ENCODE data around the gene MCU. TPM values are rescaled to one million over a fixed set of nuclear protein-coding genes. Genes with fewer than 3 reads are reported as not detected.
"Not testable (repeated sequence)": the region's sequence is repeated elsewhere in the genome, so short reads cannot be mapped to it uniquely, and the experiment has no call there.

Gene MCU
- total RNA-seq, result 14.7 TPM
- polyA plus RNA-seq, result 14.7 TPM
- long read RNA-seq, donor 1, result 0 reads
- long read RNA-seq, donor 2, result 0 reads
- long read RNA-seq, donor 3, partial matches to known transcripts, result 0 of 2 reads
- long read RNA-seq, donor 3, other reads (novel, unspliced or antisense), result 0 of 2 reads
- long read RNA-seq, donor 4, partial matches to known transcripts, result 0 of 2 reads
- long read RNA-seq, donor 4, other reads (novel, unspliced or antisense), result 0 of 2 reads
- long read RNA-seq, donor 5, transcript MCU-202 (8 exons, 2,949 nt), result major isoform, 12 of 14 reads
- long read RNA-seq, donor 5, partial matches to known transcripts, result 0 of 14 reads
- long read RNA-seq, donor 5, other reads (novel, unspliced or antisense), result 0 of 14 reads
- long read RNA-seq, donor 6, transcript MCU-202 (8 exons, 2,949 nt), result major isoform, 5 of 5 reads
- long read RNA-seq, donor 6, partial matches to known transcripts, result 0 of 5 reads
- long read RNA-seq, donor 6, other reads (novel, unspliced or antisense), result 0 of 5 reads
- long read RNA-seq, donor 7, transcript MCU-202 (8 exons, 2,949 nt), result major isoform, 6 of 6 reads
- long read RNA-seq, donor 7, partial matches to known transcripts, result 0 of 6 reads
- long read RNA-seq, donor 7, other reads (novel, unspliced or antisense), result 0 of 6 reads
- long read RNA-seq, donor 8, partial matches to known transcripts, result 0 of 3 reads
- long read RNA-seq, donor 8, other reads (novel, unspliced or antisense), result 0 of 3 reads
- long read RNA-seq, donor 9, partial matches to known transcripts, result 0 of 1 reads
- long read RNA-seq, donor 9, other reads (novel, unspliced or antisense), result 0 of 1 reads
- long read RNA-seq, donor 10, transcript MCU-202 (8 exons, 2,949 nt), result major isoform, 6 of 6 reads
- long read RNA-seq, donor 10, partial matches to known transcripts, result 0 of 6 reads
- long read RNA-seq, donor 10, other reads (novel, unspliced or antisense), result 0 of 6 reads

- peak within 1 kb of the TSS; percentile 75 to 92 for H3K4me3 ChIP-seq (ENCODE audit: low read length in 2 of 2)
- H3K27ac ChIP-seq (ENCODE audit: low read depth in 1 of 2, low read length in 1 of 2), result peak within 1 kb of the TSS; percentile 55 to 91
- H3K36me3 ChIP-seq (ENCODE audit: control insufficient read depth in 2 of 2, insufficient read depth in 2 of 2, low read length in 1 of 2), result no peaks in the 10 kb centered on the region
- H3K4me1 ChIP-seq (ENCODE audit: control insufficient read depth in 2 of 2, insufficient read depth in 2 of 2, low read length in 2 of 2), result peaks cover 8 to 9% of the 10 kb centered on the region in 2 donors
- DNase-seq (ENCODE audit: low read depth in 6 of 9, low spot score in 9 of 9), result peak; percentile 77 to 95 (median 85)
- peaks cover 0 to 3% of the 10 kb centered on the region in 2 donors for H3K27me3 ChIP-seq (ENCODE audit: control insufficient read depth in 2 of 2, insufficient read depth in 1 of 2, low read length in 1 of 2)
- H3K9me3 ChIP-seq (ENCODE audit: control insufficient read depth in 2 of 2, insufficient read depth in 1 of 2, low read length in 1 of 2), result no peaks in the 10 kb centered on the region
- under 1% methylated on average over 83 of the region's 83 CpGs for WGBS
Measured at GRCh38 chr10:72691863-72692743, at the start of gene MCU. MCU (plus strand) TSS chr10:72692143; CDS start chr10:72692152, 9 bp downstream.

DNA sequence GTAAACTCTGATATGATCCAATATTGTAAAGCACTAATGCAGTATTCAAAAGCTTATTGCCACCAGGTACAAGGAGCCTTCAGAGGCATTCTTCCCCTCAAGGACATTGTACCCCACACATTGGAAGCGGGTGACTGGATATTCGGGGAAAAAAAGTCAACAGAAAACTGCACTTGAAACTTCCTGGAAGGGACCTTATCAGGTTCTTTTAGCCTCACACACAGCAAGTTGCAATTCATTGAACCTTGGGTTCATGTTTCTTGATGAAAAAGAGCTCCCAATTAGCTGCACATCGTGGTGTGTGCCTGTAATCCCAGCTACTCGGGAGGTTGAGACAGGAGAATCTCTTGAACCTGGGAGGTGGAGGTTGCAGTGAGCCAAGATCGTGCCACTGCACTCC, 49.6 kb upstream of the MCU start:
- WGBS, result 96% methylated on average over 5 of the region's 5 CpGs
- no peak for DNase-seq (ENCODE audit: low read depth in 6 of 9, low spot score in 9 of 9)
- no peaks in the 10 kb centered on the region for H3K36me3 ChIP-seq (ENCODE audit: control insufficient read depth in 2 of 2, insufficient read depth in 2 of 2, low read length in 1 of 2)

DNA sequence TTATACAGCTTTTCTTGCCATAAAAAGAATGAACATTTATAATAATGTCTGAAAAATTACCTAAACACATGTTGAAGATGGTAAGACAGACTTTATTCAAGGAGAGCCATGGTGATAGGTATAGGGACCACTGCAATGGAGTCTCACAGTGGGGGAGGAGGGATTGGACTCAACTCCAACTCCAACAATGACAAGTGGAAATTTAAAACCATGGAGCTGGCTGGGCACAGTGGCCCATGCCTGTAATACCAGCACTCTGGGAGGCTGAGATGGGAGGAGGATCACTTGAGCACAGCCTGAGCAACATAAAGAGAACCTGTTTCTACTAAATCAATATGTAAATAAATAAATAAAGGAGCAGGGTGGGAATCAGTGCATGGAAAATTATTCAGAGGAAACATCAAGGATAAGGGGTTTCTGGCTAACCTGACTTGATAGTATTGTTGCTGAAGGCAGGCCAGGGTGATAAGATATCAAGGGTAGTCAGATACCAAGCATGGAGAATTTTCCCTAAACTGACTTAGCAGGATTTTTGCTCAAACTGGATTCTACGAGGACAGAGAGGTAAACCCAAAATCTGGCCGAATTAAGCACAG, 46.6 kb upstream of the MCU start:
- Histone ChIP-seq H3K4me3 (ENCODE audit: low read length in 2 of 2) (no peak overlapping the region), H3K36me3 (ENCODE audit: control insufficient read depth in 2 of 2, insufficient read depth in 2 of 2, low read length in 1 of 2) (no peaks in the 10 kb centered on the region), H3K27ac (ENCODE audit: low read depth in 1 of 2, low read length in 1 of 2) (no peak overlapping the region), H3K9me3 (ENCODE audit: control insufficient read depth in 2 of 2, insufficient read depth in 1 of 2, low read length in 1 of 2) (no peaks in the 10 kb centered on the region), H3K4me1 (ENCODE audit: control insufficient read depth in 2 of 2, insufficient read depth in 2 of 2, low read length in 2 of 2) (no peaks in the 10 kb centered on the region), H3K27me3 (ENCODE audit: control insufficient read depth in 2 of 2, insufficient read depth in 1 of 2, low read length in 1 of 2) (no peaks in the 10 kb centered on the region)
- no peak for DNase-seq (ENCODE audit: low read depth in 6 of 9, low spot score in 9 of 9)
- 98% methylated on average over 2 of the region's 2 CpGs for WGBS

More for the DNA sequence above, 49.6 kb upstream of the MCU start:
- H3K27ac ChIP-seq (ENCODE audit: low read depth in 1 of 2, low read length in 1 of 2), result no peak overlapping the region
- H3K27me3 ChIP-seq (ENCODE audit: control insufficient read depth in 2 of 2, insufficient read depth in 1 of 2, low read length in 1 of 2), result no peaks in the 10 kb centered on the region
- no peak overlapping the region for H3K4me3 ChIP-seq (ENCODE audit: low read length in 2 of 2)
- no peaks in the 10 kb centered on the region for H3K4me1 ChIP-seq (ENCODE audit: control insufficient read depth in 2 of 2, insufficient read depth in 2 of 2, low read length in 2 of 2)
- H3K9me3 ChIP-seq (ENCODE audit: control insufficient read depth in 2 of 2, insufficient read depth in 1 of 2, low read length in 1 of 2), result no peaks in the 10 kb centered on the region

GRCh38 chr10:72646971-72647370, 45.0 kb upstream of the MCU start:
- H3K4me1 ChIP-seq (ENCODE audit: control insufficient read depth in 2 of 2, insufficient read depth in 2 of 2, low read length in 2 of 2); H3K36me3 ChIP-seq (ENCODE audit: control insufficient read depth in 2 of 2, insufficient read depth in 2 of 2, low read length in 1 of 2); H3K4me3 ChIP-seq (ENCODE audit: low read length in 2 of 2); DNase-seq (ENCODE audit: low read depth in 6 of 9, low spot score in 9 of 9); H3K27ac ChIP-seq (ENCODE audit: low read depth in 1 of 2, low read length in 1 of 2); H3K27me3 ChIP-seq (ENCODE audit: control insufficient read depth in 2 of 2, insufficient read depth in 1 of 2, low read length in 1 of 2); H3K9me3 ChIP-seq (ENCODE audit: control insufficient read depth in 2 of 2, insufficient read depth in 1 of 2, low read length in 1 of 2): not testable (repeated sequence)
- 96% methylated on average over 3 of the region's 3 CpGs for WGBS

DNA sequence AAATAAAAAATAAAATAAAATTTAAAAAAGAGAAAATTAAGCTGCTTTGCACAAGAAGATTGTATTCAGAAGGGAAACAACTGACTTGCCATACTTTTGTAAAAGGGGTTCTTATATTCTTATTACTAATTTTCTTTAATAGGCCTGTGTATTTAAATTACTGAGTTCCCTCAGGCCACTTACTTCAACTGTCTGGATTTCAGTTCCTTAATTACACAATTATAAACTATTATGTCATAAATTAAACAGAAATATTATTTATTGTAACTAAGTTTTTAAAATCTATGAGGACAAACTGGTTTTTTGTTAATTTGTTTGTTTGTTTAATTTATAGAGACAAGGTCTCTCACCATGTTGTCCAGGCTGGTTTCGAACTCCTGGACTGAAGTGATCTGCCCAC, 43.6 kb upstream of the MCU start:
- H3K27ac ChIP-seq (ENCODE audit: low read depth in 1 of 2, low read length in 1 of 2), result no peak overlapping the region
- H3K9me3 ChIP-seq (ENCODE audit: control insufficient read depth in 2 of 2, insufficient read depth in 1 of 2, low read length in 1 of 2), result no peaks in the 10 kb centered on the region
- DNase-seq (ENCODE audit: low read depth in 6 of 9, low spot score in 9 of 9), result no peak
- WGBS, result 98% methylated on average over 1 of the region's 1 CpG
- H3K27me3 ChIP-seq (ENCODE audit: control insufficient read depth in 2 of 2, insufficient read depth in 1 of 2, low read length in 1 of 2), result no peaks in the 10 kb centered on the region
- H3K4me1 ChIP-seq (ENCODE audit: control insufficient read depth in 2 of 2, insufficient read depth in 2 of 2, low read length in 2 of 2), result no peaks in the 10 kb centered on the region
- no peak overlapping the region for H3K4me3 ChIP-seq (ENCODE audit: low read length in 2 of 2)
- no peaks in the 10 kb centered on the region for H3K36me3 ChIP-seq (ENCODE audit: control insufficient read depth in 2 of 2, insufficient read depth in 2 of 2, low read length in 1 of 2)

GRCh38 chr10:72649291-72649690, 42.7 kb upstream of the MCU start:
- Histone ChIP-seq H3K4me3 (ENCODE audit: low read length in 2 of 2) (no peak overlapping the region), H3K27me3 (ENCODE audit: control insufficient read depth in 2 of 2, insufficient read depth in 1 of 2, low read length in 1 of 2) (no peaks in the 10 kb centered on the region), H3K27ac (ENCODE audit: low read depth in 1 of 2, low read length in 1 of 2) (no peak overlapping the region), H3K4me1 (ENCODE audit: control insufficient read depth in 2 of 2, insufficient read depth in 2 of 2, low read length in 2 of 2) (no peaks in the 10 kb centered on the region), H3K36me3 (ENCODE audit: control insufficient read depth in 2 of 2, insufficient read depth in 2 of 2, low read length in 1 of 2) (no peaks in the 10 kb centered on the region), H3K9me3 (ENCODE audit: control insufficient read depth in 2 of 2, insufficient read depth in 1 of 2, low read length in 1 of 2) (no peaks in the 10 kb centered on the region)
- 60% methylated on average over 5 of the region's 5 CpGs for WGBS
- no peak for DNase-seq (ENCODE audit: low read depth in 6 of 9, low spot score in 9 of 9)

DNA sequence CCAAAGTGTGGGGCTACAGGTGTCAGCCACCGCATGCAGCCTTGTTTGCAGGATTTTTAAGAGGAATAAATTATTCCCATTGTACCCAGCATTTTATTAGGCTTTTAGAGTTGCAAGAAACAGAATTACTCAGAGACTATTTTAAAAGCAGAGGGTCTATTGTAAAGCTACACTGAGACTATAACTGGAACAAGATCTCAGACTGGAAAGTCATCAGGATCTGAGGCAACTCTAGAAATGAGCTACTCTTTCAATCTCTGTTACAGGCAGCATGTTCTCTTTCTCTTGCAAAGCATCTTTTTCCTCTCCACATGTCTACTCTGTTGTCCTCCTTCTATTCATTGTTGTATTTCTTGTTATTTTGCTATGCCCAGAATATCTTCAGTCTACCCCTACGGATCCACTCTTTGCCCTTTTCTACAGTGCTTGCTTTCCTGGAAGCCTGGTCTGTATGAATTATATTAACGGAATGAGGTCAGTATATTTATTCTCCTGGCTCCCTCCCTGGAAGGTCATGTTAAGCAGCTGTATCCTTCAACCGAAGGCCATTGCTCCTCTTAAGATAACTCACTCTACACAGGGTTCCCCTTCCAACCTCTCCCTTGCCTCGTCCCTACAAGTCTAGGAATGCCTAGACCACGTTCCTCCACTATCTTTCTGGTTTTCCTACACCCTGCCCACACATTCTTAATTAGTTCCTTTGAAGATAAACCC, 38.4 kb upstream of the MCU start:
- 86% methylated on average over 6 of the region's 6 CpGs for WGBS
- no peak for DNase-seq (ENCODE audit: low read depth in 6 of 9, low spot score in 9 of 9)
- Histone ChIP-seq H3K4me1 (ENCODE audit: control insufficient read depth in 2 of 2, insufficient read depth in 2 of 2, low read length in 2 of 2) (no peaks in the 10 kb centered on the region), H3K4me3 (ENCODE audit: low read length in 2 of 2) (no peak overlapping the region), H3K36me3 (ENCODE audit: control insufficient read depth in 2 of 2, insufficient read depth in 2 of 2, low read length in 1 of 2) (no peaks in the 10 kb centered on the region), H3K27me3 (ENCODE audit: control insufficient read depth in 2 of 2, insufficient read depth in 1 of 2, low read length in 1 of 2) (no peaks in the 10 kb centered on the region), H3K9me3 (ENCODE audit: control insufficient read depth in 2 of 2, insufficient read depth in 1 of 2, low read length in 1 of 2) (no peaks in the 10 kb centered on the region), H3K27ac (ENCODE audit: low read depth in 1 of 2, low read length in 1 of 2) (no peak overlapping the region)

GRCh38 chr10:72654720-72655119, 37.2 kb upstream of the MCU start:
- 61% methylated on average over 3 of the region's 3 CpGs for WGBS

More at GRCh38 chr10:72654720-72655119, 37.2 kb upstream of the MCU start:
- Histone ChIP-seq H3K36me3 (ENCODE audit: control insufficient read depth in 2 of 2, insufficient read depth in 2 of 2, low read length in 1 of 2) (no peaks in the 10 kb centered on the region), H3K27me3 (ENCODE audit: control insufficient read depth in 2 of 2, insufficient read depth in 1 of 2, low read length in 1 of 2) (no peaks in the 10 kb centered on the region), H3K4me3 (ENCODE audit: low read length in 2 of 2) (no peak overlapping the region), H3K4me1 (ENCODE audit: control insufficient read depth in 2 of 2, insufficient read depth in 2 of 2, low read length in 2 of 2) (no peaks in the 10 kb centered on the region), H3K27ac (ENCODE audit: low read depth in 1 of 2, low read length in 1 of 2) (no peak overlapping the region), H3K9me3 (ENCODE audit: control insufficient read depth in 2 of 2, insufficient read depth in 1 of 2, low read length in 1 of 2) (no peaks in the 10 kb centered on the region)
- DNase-seq (ENCODE audit: low read depth in 6 of 9, low spot score in 9 of 9), result no peak

Data from thymus (tissue), 14 donors.